Lower lobe of right lung (tissue), 2 donors: ENCODE results near the gene HLA-DOA. TPM values are rescaled to one million over a fixed set of nuclear protein-coding genes. Genes with fewer than 3 reads are reported as not detected.

Source experiments
- ATAC-seq, 2 donors: fragments of 200-7000 bp; cut with Tn5 transposase; one replicate each; pipeline ENCODE4 v1.9.1; 2020 to 2022; ENCODE audit warnings: mild to moderate bottlenecking in 2 of 2, moderate library complexity in 2 of 2
- DNase-seq: peaks from one replicate; pipeline ENCODE4 v3.0.0-alpha.2; 2020
- H3K27ac ChIP-seq: fragments of 200-600 bp; one replicate; pipeline ENCODE4 v1.8.0; 2022
- H3K27me3 ChIP-seq: fragments of 200-600 bp; one replicate; pipeline ENCODE4 v1.8.0; 2022; ENCODE audit warnings: low read depth
- H3K36me3 ChIP-seq: fragments of 200-600 bp; one replicate; pipeline ENCODE4 v1.8.0; 2022; ENCODE audit warnings: mild to moderate bottlenecking
- H3K4me1 ChIP-seq: fragments of 200-600 bp; one replicate; pipeline ENCODE4 v1.8.0; 2022
- H3K4me3 ChIP-seq: fragments of 200-600 bp; one replicate; pipeline ENCODE4 v1.8.0; 2022; ENCODE audit warnings: mild to moderate bottlenecking
- H3K9me3 ChIP-seq: fragments of 200-600 bp; one replicate; pipeline ENCODE4 v1.8.0; 2022
- CTCF ChIP-seq: fragments of 200-600 bp; IDR thresholded peaks from one replicate; pipeline ENCODE4 v1.8.0; 2022; ENCODE audit warnings: antibody characterized with exemption, mild to moderate bottlenecking
- intact Hi-C: fragments of 100-400 bp; cut with DNase I; formaldehyde crosslinking; loops from one replicate; pipeline ENCODE4 v1.11.0; 2022
- total RNA-seq: library from RNA; stranded (reverse); fragmentation: NEBNext Ultra II Directional; extraction: Animal tissue kit (Norgen Biotek cat#: 25700); gene quantifications from one replicate; pipeline ENCODE4 v1.2.1, GENCODE V29; 2021
- donor health status: DM: no; HTN: yes; CAD: no; lungs with severe emphysema.

HLA-DOA gene
- total RNA-seq, 1 donor from 2014 or later, result 31.2 TPM

GRCh38 chr6:32974016-32974333 is 35.4 kb downstream of the HLA-DOA start:
- intact Hi-C loops, result no loop called here
- DNase-seq (no peak), ATAC-seq (no peak)
- Histone ChIP-seq H3K27me3 (no peaks in the 10 kb centered on the region), H3K9me3 (no peaks in the 10 kb centered on the region), H3K4me3 (peak overlapping the region; percentile 96), H3K4me1 (peaks cover 48% of the 10 kb centered on the region), H3K36me3 (peaks cover 65% of the 10 kb centered on the region), H3K27ac (peak overlapping the region; percentile 76)
- TF ChIP-seq CTCF, result no peak

- peak overlapping the region; percentile 76 for H3K27ac ChIP-seq
Measured at GRCh38 chr6:32973144-32974015, 36.0 kb downstream of the HLA-DOA start.

GRCh38 chr6:32972353-32973143 is 36.8 kb downstream of the HLA-DOA start:
- DNase-seq, result peak; percentile 73
- ATAC-seq, result peak in 1 of 2 donors; percentile 13
- H3K9me3 ChIP-seq, result no peaks in the 10 kb centered on the region

More at GRCh38 chr6:32973144-32974015, 36.0 kb downstream of the HLA-DOA start:
- Histone ChIP-seq H3K27me3 (no peaks in the 10 kb centered on the region), H3K9me3 (no peaks in the 10 kb centered on the region), H3K36me3 (peaks cover 59% of the 10 kb centered on the region), H3K4me1 (peaks cover 42% of the 10 kb centered on the region), H3K4me3 (peak overlapping the region; percentile 96)
- ATAC-seq, result no peak
- intact Hi-C loops, result no loop called here
- no peak for TF ChIP-seq CTCF
- no peak for DNase-seq

GRCh38 chr6:32971581-32972352 is 37.6 kb downstream of the HLA-DOA start:
- intact Hi-C loops, result no loop called here
- no peak for TF ChIP-seq CTCF

More at GRCh38 chr6:32972353-32973143, 36.8 kb downstream of the HLA-DOA start:
- no peak for TF ChIP-seq CTCF
- peak overlapping the region; percentile 96 for H3K4me3 ChIP-seq
- peak overlapping the region; percentile 76 for H3K27ac ChIP-seq
- intact Hi-C loops, result no loop called here
- peaks cover 51% of the 10 kb centered on the region for H3K36me3 ChIP-seq
- H3K27me3 ChIP-seq, result no peaks in the 10 kb centered on the region
- H3K4me1 ChIP-seq, result peaks cover 34% of the 10 kb centered on the region

GRCh38 chr6:32971242-32971580 is 38.2 kb downstream of the HLA-DOA start:
- DNase-seq (no peak), ATAC-seq (no peak)
- H3K4me3 ChIP-seq, result peak overlapping the region; percentile 96
- TF ChIP-seq CTCF, result no peak
- H3K27me3 ChIP-seq, result no peaks in the 10 kb centered on the region
- H3K27ac ChIP-seq, result peak overlapping the region; percentile 98
- intact Hi-C loops, result no loop called here
- H3K4me1 ChIP-seq, result peaks cover 34% of the 10 kb centered on the region
- no peaks in the 10 kb centered on the region for H3K9me3 ChIP-seq
- H3K36me3 ChIP-seq, result peaks cover 38% of the 10 kb centered on the region

More at GRCh38 chr6:32971581-32972352, 37.6 kb downstream of the HLA-DOA start:
- ATAC-seq, result peak; percentile 70 to 81
- Histone ChIP-seq H3K27me3 (no peaks in the 10 kb centered on the region), H3K4me3 (peak overlapping the region; percentile 96), H3K27ac (peak overlapping the region; percentile 98), H3K9me3 (no peaks in the 10 kb centered on the region), H3K4me1 (peaks cover 34% of the 10 kb centered on the region), H3K36me3 (peaks cover 43% of the 10 kb centered on the region)
- peak; percentile 99 for DNase-seq
